NB4 (cell line): Measurements from ENCODE around the gene RPS4Y1.
"Not testable (repeated sequence)": the region's sequence is repeated elsewhere in the genome, so short reads cannot be mapped to it uniquely, and the experiment has no call there.

Source experiments
- DNase-seq: peaks from one replicate; pipeline ENCODE4 v3.0.0; 2010; ENCODE audit warnings: low read depth
- H3K4me3 ChIP-seq: one replicate; pipeline ENCODE4 v1.5.1; 2011; ENCODE audit warnings: mild to moderate bottlenecking, low read depth, low read length, moderate library complexity
- CTCF ChIP-seq: IDR thresholded peaks from one replicate; pipeline ENCODE4 v1.5.1; 2012; ENCODE audit warnings: low read depth, low read length
- MAX ChIP-seq: IDR thresholded peaks from 2 replicates; pipeline ENCODE4 v1.6.1; 2011; ENCODE audit warnings: low read depth, low read length
- MYC ChIP-seq: IDR thresholded peaks from 2 replicates; pipeline ENCODE4 v1.6.1; 2011; ENCODE audit warnings: low read depth, low read length
- POLR2A ChIP-seq: IDR thresholded peaks from 2 replicates; pipeline ENCODE4 v1.6.1; 2011; ENCODE audit warnings: mild to moderate bottlenecking; ENCODE audit not compliant: insufficient read length; ENCODE audit errors: extremely low read depth

RPS4Y1 gene

GRCh38 chrY:2867469-2867868 is 26.1 kb downstream of the RPS4Y1 start:
- H3K4me3 ChIP-seq = no peak overlapping the region
- no peak for TF ChIP-seq CTCF
- TF ChIP-seq POLR2A = no peak
- no peak for TF ChIP-seq MAX
- DNase-seq = no peak

GRCh38 chrY:2868035-2868607 is 26.7 kb downstream of the RPS4Y1 start:
- TF ChIP-seq POLR2A = no peak
- TF ChIP-seq MAX = no peak
- H3K4me3 ChIP-seq = no peak overlapping the region
- DNase-seq = no peak

- H3K4me3 ChIP-seq, DNase-seq: not testable (repeated sequence)
Observed at GRCh38 chrY:2872234-2872633, 30.8 kb downstream of the RPS4Y1 start.

- no peak overlapping the region for H3K4me3 ChIP-seq
- TF ChIP-seq MYC = no peak
- no peak for TF ChIP-seq POLR2A
- no peak for TF ChIP-seq CTCF
- no peak for TF ChIP-seq MAX
- DNase-seq = no peak
Observed at GRCh38 chrY:2874211-2874610, 32.8 kb downstream of the RPS4Y1 start.

GRCh38 chrY:2883561-2883960 is 42.2 kb downstream of the RPS4Y1 start:
- DNase-seq = no peak
- H3K4me3 ChIP-seq = no peak overlapping the region
- TF ChIP-seq CTCF (no peak), MAX (no peak), POLR2A (no peak), MYC (no peak)

GRCh38 chrY:2885880-2886279 is 44.5 kb downstream of the RPS4Y1 start:
- DNase-seq = no peak
- H3K4me3 ChIP-seq = no peak overlapping the region
- TF ChIP-seq MAX = no peak
- no peak for TF ChIP-seq MYC
- TF ChIP-seq CTCF = no peak
- no peak for TF ChIP-seq POLR2A

- TF ChIP-seq CTCF (no peak), MYC (no peak), MAX (no peak), POLR2A (no peak)
- no peak overlapping the region for H3K4me3 ChIP-seq
- DNase-seq = no peak
Observed at GRCh38 chrY:2887386-2887785, 46.0 kb downstream of the RPS4Y1 start.
